ENCODE measurements around the gene PCCA.
A peak's percentile ranks its signal among the peaks of the same experiment; 100 is the strongest.
"Not testable (repeated sequence)": the region's sequence is repeated elsewhere in the genome, so short reads cannot be mapped to it uniquely, and the experiment has no call there.

PCCA gene

GRCh38 chr13:100097821-100098220 lies 8.9 kb downstream of the PCCA start:
- DNase-seq = no peak

DNA sequence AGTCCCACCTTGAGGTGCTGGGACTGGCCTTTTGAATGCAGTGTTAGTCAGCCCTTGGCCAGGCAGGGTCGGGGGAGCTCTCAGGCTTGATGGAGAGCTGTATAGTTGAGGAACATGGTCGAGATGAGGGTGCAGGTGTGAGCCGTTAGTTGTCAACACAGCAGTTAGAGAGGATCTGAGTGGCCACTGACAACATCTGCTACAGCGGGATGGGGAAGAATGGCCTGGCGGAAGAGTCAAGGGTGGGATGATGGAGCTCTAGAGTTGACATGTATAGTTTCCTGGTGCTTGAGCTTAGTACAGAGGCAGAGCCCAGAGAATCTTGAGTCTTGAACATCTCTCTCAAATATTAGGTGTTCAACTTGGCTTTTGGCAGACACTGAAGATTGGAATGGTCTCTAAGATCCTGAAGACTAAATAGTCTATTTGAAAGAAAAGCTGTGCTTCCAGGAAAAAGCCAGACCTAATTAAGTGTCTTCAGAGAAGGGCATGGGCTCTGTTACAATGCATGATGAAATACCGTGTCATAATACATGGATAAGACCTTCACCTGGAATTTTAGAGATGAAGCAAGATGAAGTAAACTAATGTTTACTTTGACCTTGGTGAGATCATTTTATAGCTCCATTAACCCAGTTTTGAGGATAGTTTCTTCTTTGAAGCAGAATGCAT lies 9.7 kb downstream of the PCCA start:
- DNase-seq = peak; percentile 0

- DNase-seq = not testable (repeated sequence)
Measured at GRCh38 chr13:100099117-100099445, 10.2 kb downstream of the PCCA start.

DNA sequence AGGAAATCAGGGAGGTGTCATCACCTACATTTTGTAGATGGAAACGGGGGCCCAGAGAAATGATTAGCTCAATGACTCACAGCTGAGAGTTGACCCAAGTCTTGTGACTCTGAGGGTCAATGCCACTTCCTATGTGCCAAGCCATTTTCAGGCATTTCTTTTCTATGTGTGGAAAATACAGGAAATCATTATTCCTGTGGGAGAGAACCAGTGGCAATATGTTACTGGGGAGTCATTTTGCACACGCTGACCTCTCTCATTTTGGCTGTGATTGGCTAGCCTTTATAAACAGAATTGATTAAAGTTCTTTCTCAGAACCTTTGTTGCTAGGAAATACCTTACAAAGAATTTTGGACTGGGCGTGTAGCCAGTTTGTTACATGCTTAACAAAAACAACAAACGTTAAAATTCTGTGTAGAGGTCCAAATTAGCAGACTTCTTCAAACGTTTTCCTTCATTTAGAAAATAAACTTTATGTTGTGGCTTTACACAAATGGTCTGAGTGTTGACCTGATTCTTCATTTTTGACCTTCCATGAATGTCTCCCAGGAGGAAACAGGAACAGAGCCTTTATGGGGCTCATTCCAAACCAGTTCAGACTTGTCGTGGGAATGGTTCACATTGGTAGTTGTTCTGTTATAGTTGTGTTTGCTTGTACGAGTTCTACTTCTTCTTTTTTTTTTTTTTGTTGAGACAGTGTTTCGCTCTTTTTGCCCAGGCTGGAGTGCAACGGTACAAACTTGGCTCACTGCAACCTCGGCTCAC lies 11.4 kb downstream of the PCCA start:
- no peak for DNase-seq

DNA sequence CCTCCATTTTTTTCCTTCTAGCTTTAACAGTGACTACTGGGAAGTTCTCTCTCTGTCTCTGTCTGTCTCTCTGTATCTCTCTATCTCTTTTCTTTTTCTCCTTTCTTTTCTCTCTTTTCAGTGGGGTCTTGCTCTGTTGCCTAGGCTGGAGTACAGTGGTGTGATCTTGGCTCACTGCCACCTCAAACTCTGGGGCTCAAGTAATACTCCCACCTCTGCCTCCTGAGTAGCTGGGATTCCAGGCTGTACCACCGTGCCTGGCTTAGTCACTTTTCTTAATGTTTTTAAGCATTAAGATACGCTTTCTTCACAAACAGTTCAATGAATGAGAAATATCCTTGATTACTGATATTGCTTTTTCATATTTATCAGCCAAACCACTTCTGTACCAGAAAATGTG lies 13.1 kb downstream of the PCCA start:
- no peak for DNase-seq

- DNase-seq = no peak
Measured at GRCh38 chr13:100106005-100106404, 17.1 kb downstream of the PCCA start.

GRCh38 chr13:100106705-100107104 lies 17.8 kb downstream of the PCCA start:
- DNase-seq = no peak

- DNase-seq = no peak
Measured at GRCh38 chr13:100108913-100109507, 20.1 kb downstream of the PCCA start.

DNA sequence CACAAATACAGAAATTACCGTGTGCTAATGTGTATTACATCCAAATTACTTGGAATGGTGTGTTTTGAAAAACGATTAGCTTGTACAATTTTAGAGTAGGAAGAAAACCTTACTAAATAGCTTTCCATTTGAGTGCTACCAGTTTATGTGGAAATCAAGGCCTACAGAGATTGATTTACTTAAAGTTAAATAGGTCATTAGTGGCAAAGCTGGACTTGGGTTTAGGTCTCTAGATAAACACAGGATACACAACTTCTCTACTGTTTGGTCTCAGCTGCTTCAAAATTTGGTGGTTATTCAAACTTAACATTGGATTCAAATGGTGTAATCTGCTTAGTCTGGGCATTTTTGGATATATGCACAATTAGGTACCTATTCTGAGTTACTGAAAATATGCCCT lies 21.4 kb downstream of the PCCA start:
- DNase-seq = no peak

GRCh38 chr13:100112186-100112838 lies 23.4 kb downstream of the PCCA start:
- DNase-seq = no peak

GRCh38 chr13:100115693-100116254 lies 26.9 kb downstream of the PCCA start:
- DNase-seq = no peak

DNA sequence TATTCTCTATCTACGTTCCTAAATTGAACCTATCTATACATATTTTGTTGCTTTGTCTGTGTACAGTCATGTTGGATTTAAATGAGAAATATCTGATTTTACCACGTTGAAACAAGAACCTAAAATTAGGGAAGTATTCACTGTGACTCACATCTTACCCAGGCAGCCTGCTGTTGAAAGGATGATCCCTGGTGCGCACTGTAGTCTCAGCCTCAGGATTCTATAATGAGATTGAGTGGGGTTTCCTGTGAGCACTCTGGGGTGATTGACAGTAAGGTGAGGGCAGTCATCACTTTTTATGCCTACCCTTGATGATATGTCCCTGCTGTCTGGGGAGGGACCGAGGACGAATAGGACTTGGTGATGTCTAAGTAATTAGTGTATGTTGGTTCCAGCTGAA lies 35.4 kb downstream of the PCCA start:
- DNase-seq = no peak

DNA sequence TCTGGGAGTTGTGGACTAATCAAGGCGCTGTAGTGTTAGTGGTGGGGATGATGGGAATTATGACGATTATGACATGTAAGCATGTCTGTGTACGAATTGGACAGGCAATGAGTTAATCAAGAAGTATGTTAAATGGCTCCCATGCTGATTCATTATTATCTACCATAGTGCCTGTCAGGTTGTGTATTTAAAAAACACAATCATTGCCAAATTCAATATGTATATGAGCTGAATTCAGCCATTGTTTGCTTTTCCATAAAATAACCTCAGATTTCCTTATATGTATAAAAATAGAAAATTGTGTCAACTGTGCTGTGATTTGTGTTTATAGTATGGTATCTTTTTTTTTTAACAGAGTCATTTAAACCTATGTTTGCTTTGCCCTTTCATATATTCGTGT lies 37.1 kb downstream of the PCCA start:
- DNase-seq = no peak

DNA sequence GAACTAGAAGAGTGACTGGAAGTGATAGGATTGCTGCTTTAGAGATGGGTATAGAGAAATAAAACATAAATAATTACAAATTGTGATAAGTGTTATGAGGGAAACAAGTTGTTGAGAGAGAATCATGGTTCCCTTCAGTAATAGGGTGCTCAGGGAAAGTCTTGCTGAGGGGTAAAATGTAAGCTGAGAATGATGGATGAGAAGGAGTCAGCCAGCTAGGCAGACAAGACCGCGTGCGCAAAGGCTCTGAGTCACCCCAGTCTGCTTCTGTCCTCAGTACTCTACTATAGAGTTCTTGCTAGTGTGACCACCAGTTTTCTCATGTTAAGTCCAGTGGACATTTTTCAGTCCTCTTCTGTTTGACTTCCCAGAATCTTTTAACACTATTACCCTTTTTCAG lies 39.5 kb downstream of the PCCA start:
- peak; percentile 9 for DNase-seq

GRCh38 chr13:100128838-100129237 lies 39.9 kb downstream of the PCCA start:
- no peak for DNase-seq

DNA sequence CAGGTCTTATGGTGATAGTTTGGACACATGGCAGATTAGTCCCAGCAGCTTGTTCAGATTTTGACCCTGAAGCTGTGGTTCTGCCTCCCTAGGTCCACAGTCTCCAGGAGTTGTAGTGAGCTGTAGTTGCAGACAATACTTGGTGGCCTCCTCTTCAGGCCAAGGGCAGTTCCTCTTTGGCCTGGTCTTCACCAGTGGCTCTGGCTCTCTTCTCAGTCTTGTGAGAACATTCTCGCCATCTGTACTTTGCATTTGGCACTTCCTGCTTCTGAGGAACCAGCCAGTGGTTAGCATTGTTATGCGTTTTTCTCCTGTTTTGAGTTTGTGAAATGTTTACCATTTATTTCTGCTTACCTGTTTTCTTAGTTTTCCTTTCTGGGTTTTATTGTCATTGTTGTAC lies 40.7 kb downstream of the PCCA start:
- DNase-seq = no peak

- no peak for DNase-seq
Measured at GRCh38 chr13:100130092-100130491, 41.2 kb downstream of the PCCA start.

- no peak for DNase-seq
Measured at GRCh38 chr13:100130930-100131511, 42.1 kb downstream of the PCCA start.

GRCh38 chr13:100131863-100132574 lies 43.1 kb downstream of the PCCA start:
- peak; percentile 34 for DNase-seq

- no peak for DNase-seq
Measured at GRCh38 chr13:100138859-100139491, 50.1 kb downstream of the PCCA start.

GRCh38 chr13:100139817-100140216 lies 50.9 kb downstream of the PCCA start:
- no peak for DNase-seq

DNA sequence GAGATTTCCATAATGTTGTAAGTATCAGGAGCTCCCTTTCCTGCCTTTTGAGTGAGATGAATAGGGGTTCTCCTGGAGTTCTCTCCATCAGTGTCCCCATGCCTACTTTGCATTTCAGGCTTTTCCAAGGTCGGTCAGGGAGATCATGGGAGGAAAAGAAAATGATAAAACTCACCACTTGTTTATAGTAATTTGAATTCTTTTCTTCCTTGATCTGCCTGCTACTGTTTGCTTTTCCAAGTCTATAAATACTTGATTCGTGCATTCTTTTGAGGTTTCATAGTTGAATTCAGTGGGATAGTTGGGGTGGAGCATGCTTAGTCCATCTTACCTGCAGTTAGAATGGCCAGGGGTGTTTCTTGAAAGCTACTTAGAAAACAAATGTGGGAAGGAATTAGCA lies 51.5 kb downstream of the PCCA start:
- DNase-seq = no peak
